ENCODE data around the gene BCAR1. TPM values are rescaled to one million over a fixed set of nuclear protein-coding genes. Genes with fewer than 3 reads are reported as not detected.

The BCAR1 gene
- total RNA-seq, 1 donor from 2014 or later = 61.7 TPM

GRCh38 chr16:75263291-75263962 is 12.0 kb upstream of the BCAR1 start:
- TF ChIP-seq CTCF (IDR thresholded peaks at IDR 0.05) = no peak
- ATAC-seq (no peak), DNase-seq (no peak)
- peaks cover 4% of the 10 kb centered on the region for H3K27me3 ChIP-seq
- H3K4me3 ChIP-seq = peak overlapping the region; percentile 97
- H3K9me3 ChIP-seq = no peaks in the 10 kb centered on the region
- peak overlapping the region; percentile 93 for H3K27ac ChIP-seq
- no peaks in the 10 kb centered on the region for H3K36me3 ChIP-seq
- H3K4me1 ChIP-seq = peaks cover 51% of the 10 kb centered on the region
- intact Hi-C loops (cut with DNase I) = no loop called here

- Histone ChIP-seq H3K4me1 (peaks cover 58% of the 10 kb centered on the region), H3K9me3 (no peaks in the 10 kb centered on the region), H3K4me3 (no peak overlapping the region), H3K27me3 (peaks cover 4% of the 10 kb centered on the region), H3K36me3 (no peaks in the 10 kb centered on the region), H3K27ac (peak overlapping the region; percentile 37)
- ATAC-seq (no peak), DNase-seq (no peak)
- no peak for TF ChIP-seq CTCF (IDR thresholded peaks at IDR 0.05)
- intact Hi-C loops (cut with DNase I) = no loop called here
Observed at GRCh38 chr16:75262800-75263127, 11.3 kb upstream of the BCAR1 start.

GRCh38 chr16:75262104-75262799 is 10.8 kb upstream of the BCAR1 start:
- Histone ChIP-seq H3K36me3 (no peaks in the 10 kb centered on the region), H3K4me3 (no peak overlapping the region), H3K27me3 (peaks cover 4% of the 10 kb centered on the region), H3K4me1 (peaks cover 63% of the 10 kb centered on the region), H3K27ac (peak overlapping the region; percentile 37), H3K9me3 (no peaks in the 10 kb centered on the region)
- DNase-seq (no peak), ATAC-seq (no peak)
- intact Hi-C loops (cut with DNase I) = no loop called here
- TF ChIP-seq CTCF (IDR thresholded peaks at IDR 0.05) = no peak

- Histone ChIP-seq H3K4me1 (peaks cover 68% of the 10 kb centered on the region), H3K27ac (peak overlapping the region; percentile 11), H3K9me3 (no peaks in the 10 kb centered on the region), H3K4me3 (no peak overlapping the region), H3K36me3 (no peaks in the 10 kb centered on the region), H3K27me3 (peaks cover 4% of the 10 kb centered on the region)
- DNase-seq = no peak
- no peak for TF ChIP-seq CTCF (IDR thresholded peaks at IDR 0.05)
- intact Hi-C loops (cut with DNase I) = no loop called here
- ATAC-seq = no peak
Observed at GRCh38 chr16:75261590-75262078, 10.2 kb upstream of the BCAR1 start.

- Histone ChIP-seq H3K4me1 (peaks cover 69% of the 10 kb centered on the region), H3K4me3 (no peak overlapping the region), H3K36me3 (no peaks in the 10 kb centered on the region), H3K27me3 (no peaks in the 10 kb centered on the region), H3K9me3 (no peaks in the 10 kb centered on the region), H3K27ac (no peak overlapping the region)
- intact Hi-C loops (cut with DNase I) = no loop called here
- no peak for TF ChIP-seq CTCF (IDR thresholded peaks at IDR 0.05)
- ATAC-seq (no peak), DNase-seq (no peak)
Observed at GRCh38 chr16:75260851-75261589, 9.6 kb upstream of the BCAR1 start.
